Amniotic stem cell (primary cell): ENCODE results near the gene JHY.
A peak's percentile ranks its signal among the peaks of the same experiment; 100 is the strongest.

Experiments
- DNase-seq: peaks from one replicate; lab custom pipeline; 2025; lab: John Stamatoyannopoulos, UW

Gene JHY

DNA sequence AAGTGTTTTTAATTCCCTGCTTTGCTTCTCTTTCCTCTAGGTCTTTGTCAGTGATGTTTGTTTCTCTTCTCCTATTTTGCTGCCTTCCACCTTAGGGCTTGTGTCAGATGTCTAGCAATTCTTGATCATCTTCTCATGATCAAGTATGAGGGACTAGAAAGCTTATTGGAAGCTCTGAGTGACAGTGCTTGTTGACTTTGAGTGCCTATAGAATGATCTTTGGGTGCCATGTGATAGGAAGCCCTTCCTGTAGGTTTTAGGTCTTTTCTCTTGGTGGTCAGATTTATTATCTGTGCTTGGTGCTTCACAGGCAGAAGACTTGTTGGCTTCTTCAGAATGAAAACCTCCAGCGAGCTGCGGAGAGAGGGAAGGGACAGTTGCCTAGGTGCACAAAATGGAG is 56.0 kb downstream of the JHY start:
- DNase-seq, result no peak

GRCh38 chr11:122951211-122951610 is 68.7 kb downstream of the JHY start:
- no peak for DNase-seq

DNA sequence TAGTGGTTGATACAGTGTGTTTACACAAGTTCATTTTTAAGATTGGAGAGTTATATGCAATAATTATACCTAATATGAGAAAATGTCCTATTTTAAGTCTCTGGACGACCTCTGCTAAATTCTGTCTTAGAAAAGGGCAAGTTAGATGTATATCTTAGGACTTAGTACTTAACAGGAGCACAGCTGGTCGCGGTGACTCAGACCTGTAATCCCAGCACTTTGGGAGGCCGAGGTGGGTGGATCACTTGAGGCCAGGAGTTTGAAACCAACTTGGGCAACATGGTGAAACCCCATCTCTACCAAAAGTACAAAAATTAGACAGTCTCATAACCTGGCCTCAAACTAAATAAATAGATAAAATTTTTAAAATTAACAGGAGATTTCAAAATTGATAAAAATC is 71.9 kb downstream of the JHY start:
- DNase-seq, result no peak

DNA sequence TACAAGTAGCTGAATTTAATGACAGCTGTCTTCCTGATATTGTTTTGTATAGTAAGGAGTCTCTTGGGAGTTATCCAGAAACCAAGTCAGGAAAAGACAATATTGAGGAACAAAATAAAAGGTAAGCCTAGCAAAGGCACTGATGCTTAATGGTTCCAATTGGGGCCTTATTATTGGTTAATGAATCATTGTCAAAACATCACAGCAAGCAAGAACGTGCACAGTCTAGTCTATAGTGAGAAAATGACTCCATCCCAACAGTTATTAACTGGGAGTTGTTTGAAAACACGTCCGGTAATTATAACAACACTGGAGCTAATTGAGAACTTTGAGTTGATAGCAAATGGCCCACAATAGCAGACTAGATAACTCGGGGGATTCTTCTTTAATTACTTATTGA is 81.4 kb downstream of the JHY start:
- DNase-seq, result no peak

GRCh38 chr11:122976061-122976733 is 93.6 kb downstream of the JHY start:
- no peak for DNase-seq

- no peak for DNase-seq
Observed at GRCh38 chr11:122976734-122977469, 94.3 kb downstream of the JHY start.

- DNase-seq, result no peak
Observed at GRCh38 chr11:122977470-122978298, 95.1 kb downstream of the JHY start.

GRCh38 chr11:122978299-122978620 is 95.7 kb downstream of the JHY start:
- DNase-seq, result no peak

DNA sequence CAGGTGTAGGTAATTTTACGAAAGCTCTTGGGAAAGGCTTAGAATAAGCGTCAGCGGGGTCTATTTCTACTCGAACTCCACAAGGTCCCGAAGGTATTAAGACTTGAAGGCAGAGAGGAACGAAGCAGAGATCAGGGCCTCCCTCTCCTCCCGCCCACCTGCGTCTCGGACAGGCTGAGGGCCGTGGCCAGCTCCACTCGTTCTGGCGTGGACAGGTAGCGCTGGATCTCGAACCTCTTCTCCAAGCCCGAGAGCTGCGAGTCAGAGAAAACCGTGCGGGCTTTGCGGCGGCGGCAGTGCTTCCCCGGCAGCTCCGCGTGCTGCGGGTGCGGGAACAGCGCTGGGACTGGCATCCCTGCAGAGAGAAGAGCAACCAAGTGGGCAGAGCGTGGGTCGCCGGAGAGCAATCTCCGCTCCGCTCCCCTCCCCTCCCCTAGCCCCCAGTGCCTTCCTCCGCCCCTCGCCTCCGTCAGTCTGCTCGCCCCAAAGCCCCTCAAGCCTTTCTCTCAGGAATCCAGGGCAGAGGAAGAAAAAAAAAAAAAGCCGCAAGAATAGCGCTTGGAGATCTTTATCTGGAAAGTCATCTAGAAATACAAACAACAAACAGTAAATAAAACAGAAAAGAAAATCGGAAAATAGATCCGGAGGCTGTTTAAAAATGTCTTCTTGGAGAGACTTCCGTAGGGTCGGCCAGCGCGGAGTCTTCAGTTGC is 96.7 kb downstream of the JHY start:
- DNase-seq, result no peak

GRCh38 chr11:122979815-122980595 is 97.4 kb downstream of the JHY start:
- DNase-seq, result no peak

DNA sequence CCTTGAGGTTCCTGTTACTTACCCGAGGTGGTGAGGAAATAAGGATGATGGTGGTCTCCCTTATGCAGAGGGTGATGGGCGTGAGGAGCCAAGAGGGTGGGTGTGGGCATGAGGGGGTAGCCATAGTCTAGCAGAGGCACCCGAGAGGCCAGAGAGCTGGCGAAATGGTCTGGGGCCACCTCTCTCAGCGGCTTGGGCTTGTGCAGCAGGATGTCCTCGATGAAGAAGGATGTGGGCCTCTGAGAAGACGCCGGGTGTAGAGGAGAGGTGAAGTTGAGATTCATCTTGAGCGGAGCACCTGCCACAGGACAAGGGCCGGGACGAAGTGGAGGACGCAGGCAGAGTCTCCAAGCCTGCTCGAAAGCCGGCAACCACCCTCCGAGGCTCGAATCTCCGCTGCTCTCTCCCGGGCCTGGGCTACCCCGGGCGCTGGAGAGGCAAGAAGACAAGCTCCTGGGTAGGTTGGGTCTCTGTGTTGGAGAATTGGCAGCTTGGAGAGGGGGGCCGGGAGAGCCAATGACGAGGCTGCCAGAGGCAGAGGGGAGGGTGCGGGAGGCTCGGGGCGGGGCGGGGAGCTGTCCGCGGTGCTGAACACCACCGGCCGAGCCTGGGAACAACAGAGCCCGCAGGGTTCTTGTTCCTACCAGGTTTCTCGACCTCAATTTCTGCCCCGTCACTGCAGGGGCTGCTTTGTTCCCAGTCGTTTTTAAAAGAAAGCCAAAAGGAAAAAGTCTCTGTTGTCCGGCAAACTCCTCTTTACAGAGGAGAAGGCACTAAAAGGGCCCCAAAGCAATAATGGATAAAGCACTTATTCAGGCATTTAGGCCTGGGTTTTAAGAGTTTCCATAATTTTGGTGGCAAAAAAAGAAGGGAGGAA is 99.1 kb downstream of the JHY start, which contains the start of gene BSX:
TSS of gene BSX (minus strand) at position 447 of the 877 bp plus-strand sequence. CDS start at position 284, 163 bp downstream.
- DNase-seq, result peak; percentile 4

DNA sequence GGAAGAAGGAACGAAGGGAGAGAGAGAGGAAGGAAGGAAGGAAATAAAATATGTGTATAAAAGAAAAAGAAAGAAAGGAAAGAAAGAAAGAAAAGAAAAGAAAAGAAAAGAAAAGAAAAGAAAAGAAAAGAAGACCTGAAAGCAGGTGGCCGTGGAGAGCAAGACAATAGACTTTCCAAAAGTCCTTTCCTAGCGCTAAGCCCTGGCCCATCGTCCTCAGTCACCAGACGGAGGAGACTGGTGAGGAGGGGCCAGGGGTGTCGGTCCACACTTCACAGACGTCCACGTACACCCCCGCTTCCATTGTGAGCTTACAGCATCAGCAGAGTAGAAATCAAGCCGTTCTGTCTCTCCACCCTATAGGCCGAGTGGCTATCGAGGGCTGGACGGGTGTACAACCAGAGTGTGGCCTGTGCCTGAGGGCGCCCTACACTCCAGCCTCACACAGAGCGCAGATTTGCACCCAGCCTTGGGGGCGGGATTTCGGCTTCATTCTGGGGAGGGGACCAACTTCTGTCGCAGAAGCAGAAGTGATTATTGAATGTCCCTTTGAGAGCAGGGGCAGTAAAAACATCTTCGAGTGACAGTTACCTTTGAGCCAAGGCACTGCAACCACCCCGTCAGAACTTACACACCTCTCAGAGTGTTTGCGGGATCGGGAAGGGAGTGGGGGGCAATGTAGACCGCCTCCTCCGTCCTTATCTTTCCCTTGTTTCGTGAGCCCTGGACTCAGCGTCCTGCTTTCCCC is 101.1 kb downstream of the JHY start:
- DNase-seq, result no peak

DNA sequence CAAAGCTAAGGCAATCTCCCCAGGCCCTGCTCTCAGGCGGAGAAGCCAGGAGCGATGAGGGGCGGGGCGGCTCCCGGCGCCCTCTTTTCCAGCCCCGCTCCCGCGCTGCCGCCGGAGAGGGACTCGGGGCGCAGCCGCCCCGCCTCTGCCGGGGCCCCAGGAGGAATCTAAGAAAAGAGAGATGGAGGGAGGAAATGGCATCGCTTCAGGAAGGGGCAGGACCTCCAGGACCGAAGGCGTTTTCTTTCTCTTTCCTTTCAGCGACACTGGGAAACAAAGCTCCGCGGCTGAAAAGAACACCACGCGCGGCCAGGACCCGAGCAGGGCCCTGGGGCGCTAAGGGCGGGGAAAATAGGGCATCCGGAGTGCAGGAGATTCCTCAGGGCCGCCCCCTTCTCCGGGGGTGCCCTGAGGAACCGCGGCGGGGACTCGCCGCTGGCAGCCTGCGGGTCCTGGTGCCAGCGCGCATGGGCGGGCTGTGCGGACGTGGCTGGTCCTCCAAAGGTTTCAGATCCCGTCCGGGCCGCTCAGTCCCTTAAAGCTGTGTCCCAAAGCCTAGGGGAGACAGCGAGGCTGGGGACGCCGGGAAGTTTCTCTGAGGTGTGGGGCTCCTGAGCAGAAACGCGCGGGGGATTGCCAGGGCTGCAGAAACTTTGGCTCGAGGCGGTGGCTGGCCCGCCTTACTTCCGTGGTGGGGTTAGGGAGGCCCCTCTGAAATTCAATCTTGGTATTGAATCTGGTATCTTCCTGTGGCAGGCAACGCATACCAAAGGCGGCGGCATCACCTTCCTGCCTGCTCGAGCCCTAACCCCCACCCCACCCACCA is 101.8 kb downstream of the JHY start:
- DNase-seq, result no peak

DNA sequence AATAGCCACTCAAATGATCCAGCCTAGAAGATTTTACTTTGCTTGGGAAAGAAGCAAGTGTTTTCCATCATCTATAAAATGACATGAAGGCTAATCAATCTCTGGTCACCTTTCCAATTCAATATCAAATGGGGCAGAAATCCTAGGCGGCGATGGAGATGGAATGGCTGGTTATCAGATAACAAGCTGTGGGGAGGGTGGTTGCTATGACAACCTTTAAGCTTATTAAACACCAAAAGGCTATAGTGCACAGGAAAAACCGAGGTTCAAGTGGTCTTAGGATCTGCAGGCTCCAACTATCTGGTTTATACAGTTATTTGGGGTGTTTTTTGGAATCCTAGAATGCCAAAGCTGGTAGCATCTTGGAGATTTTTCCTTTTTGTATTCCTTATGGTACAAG is 113.0 kb downstream of the JHY start:
- no peak for DNase-seq

DNA sequence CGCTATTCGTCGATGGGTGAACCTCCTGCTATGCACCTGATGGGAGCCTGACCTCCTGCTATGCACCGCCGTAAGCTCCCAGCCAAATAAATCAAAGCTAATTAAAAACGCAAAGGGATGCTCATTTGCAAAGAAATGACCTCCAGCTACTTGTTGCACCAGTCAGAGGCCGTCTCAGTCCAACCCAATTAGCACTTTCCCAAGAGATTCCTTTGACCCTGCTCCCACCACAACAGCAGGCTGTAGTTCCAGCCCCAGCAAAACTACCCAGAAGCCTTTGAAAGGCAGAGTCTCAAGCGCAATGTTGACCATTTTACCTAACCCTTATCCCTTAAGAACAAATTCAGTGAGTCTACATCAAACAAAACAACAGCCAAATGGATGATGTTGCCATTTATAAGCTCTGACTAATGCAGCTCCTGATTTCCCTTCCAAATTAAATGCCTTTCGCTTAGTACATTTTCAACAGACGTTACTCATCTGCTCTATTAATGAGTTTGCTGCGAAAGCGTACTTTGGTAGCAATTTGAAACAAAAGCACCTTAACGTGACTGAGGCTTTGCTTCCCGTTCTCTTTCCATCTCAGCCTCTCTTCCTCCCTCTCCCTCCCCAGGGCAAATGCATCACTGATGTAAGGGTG is 116.3 kb downstream of the JHY start:
- DNase-seq, result no peak

- no peak for DNase-seq
Observed at GRCh38 chr11:123000721-123001120, 118.2 kb downstream of the JHY start.

DNA sequence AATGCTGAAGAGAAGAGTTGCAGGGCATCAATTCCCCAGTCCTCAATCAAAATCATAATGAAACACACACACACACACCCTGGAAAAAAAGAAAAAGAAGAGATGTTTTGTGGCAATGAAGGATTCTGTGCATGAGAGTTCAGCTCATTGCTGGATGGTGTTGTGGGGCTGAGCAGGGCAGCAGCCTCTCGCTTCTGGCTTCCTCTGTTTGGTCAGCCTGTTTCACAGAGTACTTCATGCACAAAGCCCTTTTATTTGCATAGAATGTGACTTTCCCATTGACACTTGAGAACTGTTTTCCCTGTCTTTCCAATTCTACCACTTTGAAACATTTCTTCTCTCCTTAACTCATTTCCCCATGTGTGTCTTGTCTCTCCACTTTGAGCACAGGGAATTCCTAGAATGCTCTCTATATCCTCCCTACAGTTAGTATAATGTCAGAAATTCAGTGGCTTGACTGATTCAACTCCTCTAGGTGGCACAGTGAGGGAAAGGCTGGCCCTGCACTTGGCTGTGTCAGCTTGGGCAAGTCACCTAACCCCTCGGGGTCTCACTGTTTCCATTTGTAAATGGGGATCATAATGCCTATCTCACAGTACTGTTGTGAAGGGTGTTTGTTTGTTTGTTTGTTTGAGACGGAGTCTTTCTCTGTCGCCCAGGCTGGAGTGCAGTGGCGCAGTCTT is 124.4 kb downstream of the JHY start:
- no peak for DNase-seq
